ENCODE results near the gene RHBDD3.
A peak's percentile ranks its signal among the peaks of the same experiment; 100 is the strongest.

The RHBDD3 gene

DNA sequence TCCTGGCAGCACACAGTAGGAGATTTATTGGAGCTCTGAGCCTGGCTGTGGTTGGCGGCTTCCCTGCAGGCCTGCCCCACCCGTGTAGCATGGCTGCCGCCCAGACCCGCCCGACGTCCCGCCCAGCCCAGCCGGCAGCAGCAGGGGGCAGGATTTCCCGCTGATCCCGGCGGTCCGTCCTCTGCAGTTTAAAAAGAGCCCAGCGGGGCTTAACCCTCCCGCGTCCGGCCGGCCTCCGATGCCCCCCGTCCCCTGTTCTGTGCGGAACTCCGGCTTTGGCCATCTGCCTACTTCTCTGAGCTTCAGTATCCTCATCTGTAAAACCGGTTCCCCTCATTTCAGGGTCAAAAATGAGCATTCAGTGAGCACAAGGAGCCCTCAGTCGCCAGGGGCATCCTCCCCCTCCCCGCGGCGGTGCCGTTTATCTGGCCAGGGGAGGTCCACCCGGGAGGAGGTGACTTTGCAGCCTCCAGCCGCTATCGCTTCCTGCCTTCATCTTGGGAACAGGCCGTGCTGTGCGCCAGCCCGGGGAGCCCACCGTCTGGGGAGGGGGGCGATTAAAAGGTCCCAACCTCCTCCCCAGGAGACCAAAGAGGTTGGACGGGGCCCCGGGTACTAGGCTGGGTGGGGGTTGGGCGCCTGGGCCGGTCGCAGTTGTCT lies 38.5 kb upstream of the RHBDD3 start, which contains the start of gene GAS2L1:
Gene GAS2L1, plus strand, starts transcription at position 476 of the 660 bp plus-strand sequence. CDS start 1,456 bp downstream, outside the sequence.
- DNase-seq: peak in 3 of 5 experiments; percentile 24 to 66 (median 25)

DNA sequence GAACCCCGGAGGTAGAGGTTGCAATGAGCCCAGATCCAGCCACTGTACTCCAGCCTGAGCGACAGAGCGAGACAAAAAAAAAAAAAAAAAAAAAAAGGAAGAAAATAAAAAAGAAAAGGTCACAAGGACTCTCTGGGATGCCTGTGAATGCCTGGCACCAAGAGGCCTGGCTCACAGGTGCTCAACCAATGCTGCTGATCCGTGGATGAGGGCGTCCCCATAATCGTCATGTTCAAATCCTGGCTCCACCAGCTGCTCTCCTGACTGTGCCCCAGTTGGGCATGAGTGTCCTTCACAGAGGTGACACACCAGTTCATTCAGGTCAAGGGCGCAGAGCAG lies 38.0 kb upstream of the RHBDD3 start:
- no peak for DNase-seq

DNA sequence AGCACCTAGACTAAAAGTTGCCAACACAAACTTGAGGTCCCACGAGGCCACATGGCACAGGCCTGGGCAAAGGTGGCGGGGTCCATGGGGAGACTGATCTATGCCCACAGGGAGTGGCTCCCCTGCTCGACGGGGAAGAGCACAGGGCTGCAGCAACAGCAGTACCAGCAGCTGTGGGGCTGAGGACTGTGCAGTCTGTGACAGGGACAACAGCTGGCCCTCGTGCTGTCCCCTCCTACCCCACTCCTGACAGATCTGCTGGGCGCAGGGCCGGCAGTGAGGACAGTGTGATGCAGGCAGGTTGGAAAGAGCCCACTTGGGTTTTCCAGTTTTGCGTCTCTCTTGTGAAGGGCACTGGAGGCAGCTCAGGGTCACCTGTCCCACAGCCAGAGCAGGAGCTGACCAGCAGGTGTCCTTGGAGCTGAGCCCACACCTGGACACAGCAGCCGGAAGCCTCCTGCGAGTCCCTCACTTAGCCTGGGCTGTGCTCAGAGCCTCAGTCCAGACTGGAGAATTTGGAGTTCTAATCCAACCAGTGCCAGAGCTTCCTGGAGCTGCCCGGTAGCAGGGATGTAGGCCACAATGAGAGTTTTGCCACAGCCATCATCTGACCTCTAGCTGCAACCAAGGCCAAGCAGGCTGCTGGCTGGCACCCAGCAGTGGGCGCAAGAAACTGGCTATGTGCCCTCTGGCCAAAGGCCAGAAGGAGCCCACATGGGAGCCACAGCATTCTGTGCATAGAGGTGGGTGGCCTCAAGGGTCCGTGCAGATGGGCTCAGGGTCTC lies 35.1 kb upstream of the RHBDD3 start:
- DNase-seq: no peak

DNA sequence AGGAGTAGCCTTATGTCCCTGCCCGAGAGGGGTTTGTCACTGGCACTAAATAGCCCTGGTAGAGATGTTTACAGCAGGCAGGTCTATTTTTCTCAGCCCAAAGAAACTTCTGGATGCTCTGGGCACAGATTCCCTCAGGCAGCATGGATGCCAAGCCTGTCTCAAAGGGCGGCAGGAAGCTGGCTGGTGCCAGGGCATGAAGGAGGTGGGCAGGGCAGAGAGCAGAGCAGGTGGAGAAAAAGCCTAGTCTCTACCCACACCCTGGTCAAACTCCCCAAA lies 34.6 kb upstream of the RHBDD3 start:
- no peak for DNase-seq

DNA sequence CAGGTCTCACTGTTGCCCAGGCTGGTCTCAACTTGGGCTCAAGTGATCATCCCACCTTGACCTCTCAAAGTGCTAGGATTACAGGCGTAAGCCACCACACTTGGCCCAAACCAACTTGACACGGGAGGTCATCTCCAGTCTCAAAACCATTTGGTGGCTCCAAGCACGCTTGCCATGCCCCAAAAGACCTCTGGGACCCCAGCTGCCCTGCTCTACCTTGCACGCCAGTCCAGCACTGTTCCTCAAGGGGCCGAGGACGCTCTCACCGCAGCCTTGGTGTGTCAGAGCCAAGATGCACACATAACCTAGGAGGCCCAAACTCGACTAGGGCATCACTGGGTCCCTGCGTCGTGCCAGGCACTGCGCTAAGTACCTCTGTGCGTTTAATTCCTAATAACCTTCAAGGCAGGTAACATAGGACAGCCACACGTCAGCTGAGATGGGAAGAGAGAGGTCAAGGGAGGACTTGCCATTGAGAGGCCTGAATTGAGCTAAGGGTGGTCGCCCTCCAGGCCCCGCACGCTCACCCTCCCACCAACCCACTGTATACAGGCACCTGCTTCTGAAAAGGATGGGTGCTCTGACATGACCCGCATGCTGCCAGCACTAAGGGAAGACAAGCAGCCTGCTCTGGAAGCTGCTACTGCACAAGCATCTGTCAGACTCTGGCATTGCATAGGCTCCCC lies 34.1 kb upstream of the RHBDD3 start:
- no peak for DNase-seq

DNA sequence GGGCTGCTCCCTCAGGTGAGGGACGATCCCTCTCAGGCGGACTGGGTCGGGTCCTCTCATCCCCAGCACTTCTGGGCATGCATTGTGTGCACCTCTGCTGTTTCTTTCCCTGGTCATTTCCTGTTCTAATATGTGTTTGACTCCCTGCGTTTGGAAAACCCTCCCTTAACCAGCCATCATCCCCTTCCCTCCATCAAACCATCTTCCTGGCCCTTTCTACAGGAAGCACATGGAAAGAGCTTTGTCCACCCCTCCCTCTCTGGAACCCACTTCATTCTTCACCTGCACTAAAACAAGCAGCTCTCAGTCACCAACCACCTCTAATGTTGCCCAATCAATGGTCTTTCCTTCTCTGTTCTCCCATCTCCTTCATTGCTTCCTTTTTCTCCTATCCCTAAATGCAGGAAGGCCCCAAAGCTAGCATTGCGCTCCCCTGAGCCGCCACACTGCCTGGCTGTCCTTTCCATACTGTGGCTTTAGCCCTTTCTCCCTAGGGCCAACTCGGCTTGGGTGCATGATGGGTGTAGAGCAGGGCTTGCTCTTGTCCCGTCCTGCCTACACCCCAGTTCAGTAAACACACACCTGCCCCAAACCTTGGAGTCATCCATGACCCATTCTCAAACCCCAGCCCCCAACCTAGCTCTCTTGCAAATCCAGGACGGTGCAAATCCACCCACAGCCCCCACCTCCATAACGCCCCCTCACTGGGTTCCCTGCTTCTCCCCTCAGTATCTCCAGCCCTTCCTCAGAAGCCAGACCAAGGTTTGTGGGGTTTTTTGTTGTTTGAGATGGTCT lies 33.2 kb upstream of the RHBDD3 start:
- DNase-seq: no peak

DNA sequence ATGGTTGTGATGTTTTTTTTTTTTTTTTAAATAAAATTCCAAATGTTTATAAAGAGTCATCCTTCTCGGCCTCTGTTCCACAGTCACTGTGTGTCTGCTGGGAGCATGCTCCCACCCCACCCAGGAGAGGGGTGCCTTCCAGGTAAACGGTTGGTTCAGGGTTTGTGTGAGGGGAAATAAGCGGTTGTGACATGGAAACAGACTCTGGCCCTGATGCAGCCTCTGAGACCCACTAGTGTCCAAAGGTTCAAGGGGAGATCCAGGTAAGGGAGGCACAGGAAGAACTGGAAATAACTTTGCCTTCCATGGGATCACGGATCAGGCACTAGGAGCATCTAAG lies 32.7 kb upstream of the RHBDD3 start:
- no peak for DNase-seq

DNA sequence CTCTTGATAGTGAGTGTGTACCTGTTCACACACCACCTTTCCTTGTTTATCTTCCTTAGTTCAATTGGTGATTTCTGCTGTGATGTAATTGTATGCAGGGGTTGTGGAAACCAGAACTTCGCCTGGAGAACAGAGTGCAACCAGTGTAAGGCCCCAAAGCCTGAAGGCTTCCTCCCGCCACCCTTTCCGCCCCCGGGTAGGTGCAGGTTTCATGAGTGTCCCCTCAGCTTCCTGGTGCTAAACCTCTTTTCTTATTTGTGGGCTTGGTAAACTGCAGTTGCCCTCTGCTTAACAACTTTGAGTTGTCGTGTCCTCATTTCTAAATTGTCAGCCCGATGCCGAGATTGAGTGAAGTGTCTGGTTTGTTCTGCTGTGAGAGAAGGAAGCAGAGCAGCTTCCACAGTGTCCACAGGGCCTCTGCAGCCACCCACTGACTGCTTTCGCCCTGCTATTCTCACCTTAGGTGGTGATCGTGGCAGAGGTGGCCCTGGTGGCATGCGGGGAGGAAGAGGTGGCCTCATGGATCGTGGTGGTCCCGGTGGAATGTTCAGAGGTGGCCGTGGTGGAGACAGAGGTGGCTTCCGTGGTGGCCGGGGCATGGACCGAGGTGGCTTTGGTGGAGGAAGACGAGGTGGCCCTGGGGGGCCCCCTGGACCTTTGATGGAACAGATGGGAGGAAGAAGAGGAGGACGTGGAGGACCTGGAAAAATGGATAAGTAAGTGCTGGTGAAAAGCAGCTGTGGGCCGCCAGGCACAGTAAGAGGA lies 31.5 kb upstream of the RHBDD3 start:
- DNase-seq: no peak

DNA sequence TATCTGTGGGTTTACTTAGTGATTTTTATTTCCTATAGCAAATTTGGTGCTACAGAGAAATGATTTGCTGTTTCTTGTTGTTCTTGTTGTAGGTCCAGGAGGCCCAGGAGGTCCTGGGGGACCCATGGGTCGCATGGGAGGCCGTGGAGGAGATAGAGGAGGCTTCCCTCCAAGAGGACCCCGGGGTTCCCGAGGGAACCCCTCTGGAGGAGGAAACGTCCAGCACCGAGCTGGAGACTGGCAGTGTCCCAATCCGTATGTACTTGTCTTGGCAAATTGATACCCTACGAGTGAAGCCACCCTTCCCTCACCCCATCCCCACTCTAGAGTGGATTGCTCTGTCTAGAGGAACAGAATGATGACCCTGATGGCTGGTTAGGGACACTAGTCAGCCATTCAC lies 30.9 kb upstream of the RHBDD3 start:
- no peak for DNase-seq

DNA sequence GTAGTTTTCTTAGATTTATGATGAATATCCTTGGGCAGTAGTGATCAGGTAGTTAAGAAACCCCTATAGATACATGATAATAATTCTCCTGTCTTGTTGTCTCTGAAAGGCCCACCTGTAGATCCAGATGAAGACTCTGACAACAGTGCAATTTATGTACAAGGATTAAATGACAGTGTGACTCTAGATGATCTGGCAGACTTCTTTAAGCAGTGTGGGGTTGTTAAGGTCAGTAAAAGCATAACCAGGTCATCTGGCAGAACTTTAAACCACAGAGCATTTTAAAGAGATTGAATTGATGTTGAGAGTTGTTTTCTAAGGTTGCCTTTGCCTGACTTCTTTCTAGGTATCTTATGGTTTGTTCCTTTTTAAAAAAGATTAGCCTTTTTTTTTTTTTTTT lies 24.6 kb upstream of the RHBDD3 start:
- DNase-seq: no peak

DNA sequence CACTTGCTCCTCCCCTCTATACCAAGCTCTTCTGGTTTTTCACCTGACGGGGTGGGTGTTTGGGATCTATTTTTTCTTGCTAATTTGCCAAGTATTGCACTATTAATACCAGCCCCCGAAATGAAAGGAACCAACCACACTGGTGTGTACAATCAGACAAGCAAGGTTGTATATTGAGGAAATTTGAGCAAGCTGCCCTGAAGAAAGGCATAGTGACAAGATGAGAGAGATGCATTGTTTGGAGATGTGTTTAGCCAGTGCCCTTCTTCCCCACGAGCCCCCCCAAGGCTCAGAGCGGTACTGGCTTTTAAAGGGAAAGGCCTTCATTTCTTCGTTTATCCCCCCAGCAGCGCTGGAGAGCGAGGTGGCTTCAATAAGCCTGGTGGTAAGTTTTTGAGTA lies 23.4 kb upstream of the RHBDD3 start:
- no peak for DNase-seq

DNA sequence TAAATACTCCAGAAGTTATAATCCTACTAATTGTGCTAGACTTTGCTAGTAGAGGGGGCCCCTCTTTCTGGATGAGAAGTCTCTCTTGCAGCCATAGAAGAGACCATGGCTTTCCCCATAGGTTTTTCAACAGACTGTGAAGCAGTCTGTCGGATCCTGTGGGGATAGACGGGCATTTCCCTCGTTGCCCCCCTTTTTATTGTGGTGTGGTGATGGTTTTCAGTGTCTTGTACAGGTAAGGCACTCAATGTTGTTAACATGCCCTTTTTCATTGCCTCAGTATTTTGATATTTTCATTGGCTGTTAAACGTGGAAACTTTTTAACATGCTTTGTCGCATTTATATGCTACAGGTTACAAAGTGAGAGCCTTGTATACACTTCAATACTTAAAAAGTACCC lies 22.3 kb upstream of the RHBDD3 start:
- DNase-seq: no peak

DNA sequence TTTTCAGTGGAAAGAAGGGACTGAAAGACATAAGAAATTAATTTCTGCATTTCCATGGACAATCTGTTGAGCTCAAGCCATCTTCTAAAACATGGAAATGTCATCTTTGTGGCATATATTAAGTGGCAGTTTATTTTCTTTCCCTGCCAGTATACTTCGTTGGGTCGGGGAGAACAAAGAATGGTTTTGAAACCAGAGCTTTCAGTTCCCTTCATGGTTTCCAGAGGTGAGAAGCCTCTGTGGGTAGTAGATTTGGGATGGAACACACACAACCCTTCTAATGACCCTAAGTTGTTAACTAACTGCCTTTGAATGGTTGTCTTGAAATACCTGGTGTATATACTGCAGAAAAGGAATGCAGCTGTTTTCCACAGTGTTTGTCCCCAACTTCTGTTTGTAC lies 21.1 kb upstream of the RHBDD3 start:
- DNase-seq: no peak

DNA sequence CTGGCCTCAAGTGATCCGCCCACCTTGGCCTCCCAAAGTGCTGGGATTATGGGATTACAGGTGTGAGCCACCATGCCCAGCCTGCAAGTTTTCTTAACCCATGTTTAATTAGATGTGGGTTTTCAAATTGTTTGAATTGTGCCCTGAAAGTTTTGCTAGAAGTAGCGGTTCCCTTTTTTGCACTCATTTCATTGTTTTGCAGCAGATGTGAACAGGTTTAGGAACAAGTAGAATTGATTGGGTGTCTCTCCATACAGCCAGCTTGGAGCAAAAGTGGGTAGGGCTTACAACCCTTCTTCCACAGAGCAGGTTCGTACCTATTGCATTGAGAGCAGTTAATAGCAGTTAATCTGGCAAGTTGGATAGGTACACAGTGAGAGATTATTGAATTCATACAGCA lies 16.4 kb upstream of the RHBDD3 start:
- no peak for DNase-seq

DNA sequence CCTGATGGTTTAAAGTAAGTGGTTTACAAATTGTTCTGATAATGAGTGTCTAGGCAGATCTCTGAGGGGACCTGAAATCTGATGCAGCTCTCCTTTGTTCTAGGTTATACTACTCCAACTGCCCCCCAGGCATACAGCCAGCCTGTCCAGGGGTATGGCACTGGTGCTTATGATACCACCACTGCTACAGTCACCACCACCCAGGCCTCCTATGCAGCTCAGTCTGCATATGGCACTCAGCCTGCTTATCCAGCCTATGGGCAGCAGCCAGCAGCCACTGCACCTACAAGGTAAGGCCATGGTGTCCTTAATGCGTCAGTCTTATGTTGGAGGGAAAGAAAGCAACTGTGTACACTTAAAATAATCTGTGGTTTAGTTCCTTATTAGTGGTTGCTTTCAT lies 10.1 kb upstream of the RHBDD3 start:
- no peak for DNase-seq

DNA sequence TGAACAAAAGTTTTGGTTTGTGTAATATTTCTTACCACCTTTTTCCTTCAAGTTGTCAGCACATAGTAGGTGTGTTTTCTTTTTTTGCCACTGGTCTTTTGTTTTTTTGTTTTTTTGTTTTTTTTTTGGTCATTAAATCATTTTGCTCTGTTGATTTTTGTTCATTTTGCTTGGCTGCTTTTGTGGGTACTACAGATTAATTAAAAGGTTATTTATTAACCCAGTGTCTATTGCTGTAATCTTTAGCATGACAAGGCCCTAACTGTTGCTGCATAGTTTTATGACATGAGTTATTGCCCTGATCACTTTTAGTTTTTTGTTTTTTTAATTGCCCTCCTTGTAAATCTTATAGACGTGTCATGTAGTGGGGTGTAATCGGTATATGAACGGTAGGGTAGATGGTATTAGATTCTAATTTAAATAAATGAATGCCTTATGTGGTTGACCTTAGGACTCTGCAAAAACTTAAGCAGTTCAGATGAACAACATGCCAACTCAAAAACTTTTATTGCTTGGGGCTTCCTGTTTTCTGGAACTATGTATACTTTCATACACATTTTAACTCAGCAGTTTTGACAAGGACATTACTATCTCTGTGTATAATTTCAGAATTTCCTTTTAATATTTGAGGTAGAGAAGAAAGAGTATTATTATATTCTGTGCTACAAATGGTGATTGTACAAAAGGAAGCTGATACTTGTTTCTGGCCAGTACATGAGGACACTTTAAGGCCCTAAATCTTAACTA lies 8.2 kb upstream of the RHBDD3 start:
- DNase-seq: no peak

DNA sequence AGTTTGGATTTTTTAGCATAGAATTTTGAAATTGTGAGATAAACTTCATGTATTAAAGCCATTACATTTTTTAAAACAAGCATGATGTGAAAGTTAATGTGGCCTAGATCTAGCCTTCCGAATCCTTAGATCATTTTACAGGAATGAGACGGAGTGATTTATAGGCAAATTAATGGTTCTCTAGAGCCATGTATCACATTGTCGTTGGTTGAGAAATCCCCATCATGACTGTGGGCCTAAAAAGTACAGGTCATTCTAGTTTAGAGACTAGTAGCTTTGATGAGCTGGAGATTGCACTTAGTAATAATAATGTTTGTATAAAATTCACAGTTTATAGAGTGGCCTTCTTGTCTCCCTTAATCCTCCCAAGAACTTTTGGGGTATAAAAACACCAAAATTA lies 7.4 kb upstream of the RHBDD3 start:
- DNase-seq: no peak

DNA sequence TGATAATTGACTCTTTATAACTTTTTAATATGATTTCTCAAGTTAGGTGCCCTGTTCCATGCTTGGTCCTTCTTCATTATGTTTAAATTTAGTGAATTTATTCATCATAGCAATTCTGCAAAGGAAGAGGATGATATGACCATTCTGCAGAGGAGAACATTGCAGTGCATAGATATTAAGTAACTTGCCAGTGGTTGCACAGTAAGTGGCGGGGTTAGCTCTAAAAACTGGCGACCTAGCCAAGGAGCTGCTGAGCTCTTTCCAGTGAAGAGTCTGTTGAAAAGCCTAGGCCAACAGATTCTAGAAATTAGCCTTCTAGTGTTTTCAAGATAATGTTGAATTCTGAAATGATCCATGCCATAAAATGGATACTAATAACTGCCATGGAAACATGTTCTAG lies 4.8 kb upstream of the RHBDD3 start:
- DNase-seq: no peak

DNA sequence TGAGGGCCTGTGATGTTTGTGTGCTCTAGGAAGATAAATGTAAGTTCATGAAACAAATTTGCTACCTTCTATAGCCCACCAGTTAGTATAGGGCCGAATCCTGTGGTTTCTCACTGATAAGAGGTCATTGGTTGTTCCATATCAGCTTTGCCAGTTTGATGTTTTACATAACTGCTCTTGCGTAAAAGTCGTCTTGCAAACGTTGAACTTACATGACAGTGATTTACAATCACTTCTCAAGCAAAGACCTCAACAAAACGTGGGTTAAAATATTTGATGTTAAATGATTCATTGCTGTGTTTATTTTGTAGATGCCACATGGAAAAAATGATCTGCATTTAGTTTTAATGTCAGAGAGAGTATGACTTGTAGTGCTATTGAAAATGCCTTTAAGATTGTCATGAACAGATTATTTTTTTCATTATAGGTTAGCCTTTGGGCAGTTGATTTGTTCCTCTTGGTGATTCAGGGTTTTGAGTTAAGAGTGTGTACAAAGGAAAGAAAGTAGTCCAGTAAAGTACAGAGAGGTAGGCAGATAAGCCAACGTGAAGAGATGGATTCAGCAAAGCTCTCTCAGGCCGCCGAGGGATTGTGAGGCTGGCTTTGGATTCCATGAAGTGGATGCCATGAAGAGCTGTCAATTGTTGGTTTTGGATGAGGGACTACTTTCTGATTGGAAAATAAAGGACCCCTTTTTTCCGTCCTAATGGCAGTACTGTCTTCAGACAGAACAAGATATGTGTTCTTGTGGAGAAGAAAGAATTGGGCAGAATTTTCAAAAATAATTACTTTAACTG lies 2.9 kb upstream of the RHBDD3 start:
- no peak for DNase-seq

DNA sequence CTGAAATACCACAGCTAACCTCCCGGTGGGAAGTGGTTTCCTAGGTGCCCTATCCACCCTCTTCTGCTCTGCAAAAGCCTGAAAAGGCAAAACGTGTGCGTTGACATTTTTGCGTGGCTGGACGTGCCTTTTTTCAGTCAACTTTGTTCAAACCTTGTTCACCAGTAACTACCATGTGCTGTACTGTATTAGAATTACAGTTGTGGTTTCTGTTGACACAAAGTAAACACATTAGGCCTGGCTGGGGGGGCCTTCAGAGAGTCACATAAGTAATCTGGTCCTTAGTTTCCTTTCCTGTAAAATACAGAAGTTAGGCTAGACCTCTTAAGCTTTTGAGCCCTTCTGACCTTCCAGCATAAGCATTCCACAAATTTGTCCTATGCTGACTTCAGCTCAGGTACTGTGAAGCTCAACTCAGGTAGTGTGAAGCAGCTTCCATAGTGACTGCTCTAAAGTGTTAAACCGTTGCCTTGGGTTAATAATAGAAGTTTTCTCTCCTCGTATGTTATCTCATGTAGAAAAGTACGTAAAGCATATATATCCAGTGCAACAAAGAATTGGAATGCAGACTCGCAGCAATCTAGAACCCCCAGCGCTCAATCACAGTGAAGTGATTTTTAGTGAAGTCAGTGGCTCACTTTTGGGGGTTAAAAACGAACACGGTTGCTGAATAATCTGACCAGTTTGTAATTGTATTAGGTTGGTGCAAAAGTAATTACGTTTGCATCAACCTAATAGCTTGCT lies 2.1 kb upstream of the RHBDD3 start:
- DNase-seq: peak in 1 of 5 experiments; percentile 40

Measured in T-helper 2 cell (primary cell).